GM23338 (cell line): Measurements from ENCODE around the gene IPO5. TPM values are rescaled to one million over a fixed set of nuclear protein-coding genes. Genes with fewer than 3 reads are reported as not detected.

Experiments used
- ATAC-seq: fragments of 200-7000 bp; cut with Tn5 transposase; 3 replicates; pipeline ENCODE4 v1.9.1; 2020
- DNase-seq: peaks from one replicate; pipeline ENCODE4 v3.0.0-alpha.2; 2015; ENCODE audit warnings: low spot score
- H2AFZ ChIP-seq: fragments of 200-600 bp; sonication (generic); 2 replicates; pipeline ENCODE4 v1.8.0; 2016; ENCODE audit warnings: antibody characterized with exemption, mild to moderate bottlenecking, moderate library complexity
- H3F3A ChIP-seq: fragments of 200-600 bp; sonication (generic); replicated peaks from 2 replicates; pipeline ENCODE4 v1.8.0; 2017; ENCODE audit warnings: antibody characterized with exemption, mixed run types, low read depth
- H3K27ac ChIP-seq: fragments of 200-600 bp; sonication (generic); 2 replicates; pipeline ENCODE4 v1.6.1; 2016; ENCODE audit warnings: low read depth
- H3K27me3 ChIP-seq: fragments of 200-600 bp; sonication (generic); 2 replicates; pipeline ENCODE4 v1.8.0; 2016; ENCODE audit warnings: mild to moderate bottlenecking, mixed run types, moderate library complexity; ENCODE audit not compliant: insufficient read depth
- H3K36me3 ChIP-seq: fragments of 200-600 bp; sonication (generic); 2 replicates; pipeline ENCODE4 v1.8.0; 2016; ENCODE audit warnings: mild to moderate bottlenecking; ENCODE audit not compliant: insufficient read depth
- H3K4me1 ChIP-seq: fragments of 200-600 bp; sonication (generic); 2 replicates; pipeline ENCODE4 v1.8.0; 2016; ENCODE audit warnings: mild to moderate bottlenecking, moderate library complexity; ENCODE audit not compliant: insufficient read depth
- H3K4me2 ChIP-seq: fragments of 200-600 bp; sonication (generic); 2 replicates; pipeline ENCODE4 v1.7.1; 2017; ENCODE audit warnings: mixed run types
- H3K4me3 ChIP-seq: fragments of 200-600 bp; sonication (generic); 2 replicates; pipeline ENCODE4 v1.6.1; 2016; ENCODE audit warnings: mixed run types
- H3K79me2 ChIP-seq: fragments of 200-600 bp; sonication (generic); replicated peaks from 2 replicates; pipeline ENCODE4 v1.8.0; 2017; ENCODE audit warnings: mild to moderate bottlenecking; ENCODE audit not compliant: insufficient read depth
- H3K9me2 ChIP-seq: fragments of 200-600 bp; sonication (generic); 2 replicates; pipeline ENCODE4 v1.8.0; 2017; ENCODE audit not compliant: insufficient read depth
- H4K20me1 ChIP-seq: fragments of 200-600 bp; sonication (generic); replicated peaks from 2 replicates; pipeline ENCODE4 v1.8.0; 2017; ENCODE audit warnings: mild to moderate bottlenecking; ENCODE audit not compliant: insufficient read depth
- H3K27ac Mint-ChIP-seq: 2 replicates; pipeline ENCODE4 v1.8.0; 2020; ENCODE audit warnings: inconsistent platforms, mild to moderate bottlenecking, moderate library complexity, mixed read lengths
- H3K27me3 Mint-ChIP-seq: 3 replicates; pipeline ENCODE4 v1.8.0; 2022; ENCODE audit warnings: low read depth, mild to moderate bottlenecking, moderate library complexity, mixed read lengths, inconsistent platforms; ENCODE audit not compliant: insufficient read depth, poor library complexity
- H3K36me3 Mint-ChIP-seq: 3 replicates; pipeline ENCODE4 v1.8.0; 2021; ENCODE audit warnings: low read depth, mild to moderate bottlenecking, inconsistent platforms, moderate library complexity, mixed read lengths
- H3K4me1 Mint-ChIP-seq: 3 replicates; pipeline ENCODE4 v1.8.0; 2020; ENCODE audit warnings: mild to moderate bottlenecking, inconsistent platforms, mixed read lengths
- H3K4me3 Mint-ChIP-seq: 3 replicates; pipeline ENCODE4 v1.8.0; 2021; ENCODE audit warnings: moderate library complexity, mild to moderate bottlenecking, inconsistent platforms, mixed read lengths
- H3K9me3 Mint-ChIP-seq: 3 replicates; pipeline ENCODE4 v1.8.0; 2020; ENCODE audit warnings: moderate library complexity, mild to moderate bottlenecking, inconsistent platforms, mixed read lengths
- CREB1 ChIP-seq: fragments of 250-450 bp; sonication (Bioruptor Pico); IDR thresholded peaks from 2 replicates; pipeline ENCODE4 v1.5.0; 2020; ENCODE audit warnings: low read depth, mild to moderate bottlenecking, moderate library complexity
- CTCF ChIP-seq, 2 experiments: fragments of 200-600 bp in 1 of 2; sonication (generic) in 1 of 2; conservative IDR thresholded peaks; 2 replicates each; pipeline versions ENCODE4 v1.5.1 to v1.6.1; 2016 to 2017; ENCODE audit warnings: antibody characterized with exemption in 2 of 2, low read depth in 2 of 2, mild to moderate bottlenecking in 2 of 2, moderate library complexity in 1 of 2
- EZH2 ChIP-seq: fragments of 200-600 bp; sonication (generic); IDR thresholded peaks from one replicate; pipeline ENCODE4 v1.8.0; 2017; ENCODE audit warnings: antibody characterized with exemption, mild to moderate bottlenecking, low read depth; ENCODE audit not compliant: unreplicated experiment
- EZH2phosphoT487 ChIP-seq: fragments of 200-600 bp; sonication (generic); IDR thresholded peaks from one replicate; pipeline ENCODE4 v1.8.1; 2018; ENCODE audit warnings: antibody characterized with exemption; ENCODE audit not compliant: unreplicated experiment
- JUNB ChIP-seq: IDR thresholded peaks from one replicate; pipeline ENCODE4 v1.6.1; 2016; ENCODE audit warnings: antibody characterized with exemption; ENCODE audit not compliant: unreplicated experiment
- NANOG ChIP-seq: IDR thresholded peaks from 2 replicates; pipeline ENCODE4 v1.6.1; 2016; ENCODE audit warnings: antibody characterized with exemption, borderline replicate concordance
- POLR2AphosphoS5 ChIP-seq: IDR thresholded peaks from 2 replicates; pipeline ENCODE4 v1.6.1; 2016; ENCODE audit warnings: antibody characterized with exemption, low read depth
- REST ChIP-seq: IDR thresholded peaks from one replicate; pipeline ENCODE4 v1.6.1; 2018; ENCODE audit warnings: antibody characterized with exemption; ENCODE audit not compliant: unreplicated experiment
- STAT1 ChIP-seq: IDR thresholded peaks from one replicate; pipeline ENCODE4 v1.6.1; 2016; ENCODE audit warnings: antibody characterized with exemption; ENCODE audit not compliant: unreplicated experiment
- ZNF114 ChIP-seq: fragments of 250-450 bp; sonication (Bioruptor Pico); IDR thresholded peaks from 2 replicates; pipeline ENCODE4 v1.5.0; 2020; ENCODE audit warnings: mild to moderate bottlenecking, moderate library complexity
- ZNF331 ChIP-seq: fragments of 250-450 bp; sonication (Bioruptor Pico); IDR thresholded peaks from 2 replicates; pipeline ENCODE4 v1.5.0; 2020; ENCODE audit warnings: low read depth, mild to moderate bottlenecking, moderate library complexity
- polyA plus RNA-seq: library from polyadenylated mRNA; unstranded; fragments of >200 nt; fragmentation: Nextera tagmentation; extraction: Ambion mirVana; gene quantifications from 2 replicates; pipeline ENCODE4 v1.2.1, GENCODE V29; 2016
- total RNA-seq: library from RNA; depleted of rRNA; stranded (reverse); fragments of >200 nt; shearing (Covaris generic); gene quantifications from 2 replicates; pipeline ENCODE4 v1.2.3, GENCODE V29; 2014
- TF ChIP-seq, protein P1 (sequence below): fragments of 250-450 bp; sonication (Bioruptor Pico); IDR thresholded peaks from 2 replicates; pipeline ENCODE4 v1.5.0; 2020; ENCODE audit warnings: mild to moderate bottlenecking, moderate library complexity

The IPO5 gene
- total and polyA plus RNA-seq, 2 experiments from 2014 or later, result 124 to 353 TPM

- H3K27me3 Mint-ChIP-seq, result no peaks in the 10 kb centered on the region
- Histone ChIP-seq H3K79me2 (no peaks in the 10 kb centered on the region), H3K4me2 (no peak overlapping the region), H3K36me3 (no peaks in the 10 kb centered on the region), H3K27ac (no peak overlapping the region), H3K27me3 (no peaks in the 10 kb centered on the region), H3K9me2 (no peaks in the 10 kb centered on the region), H4K20me1 (no peaks in the 10 kb centered on the region), H3K4me1 (peaks cover 4% of the 10 kb centered on the region), H3K4me3 (no peak overlapping the region), H2AFZ (no peak overlapping the region), H3F3A (no peaks in the 10 kb centered on the region)
- H3K27ac Mint-ChIP-seq, result no peak overlapping the region
- ATAC-seq, result no peak
- TF ChIP-seq POLR2AphosphoS5, result no peak
- no peak for TF ChIP-seq NANOG
- TF ChIP-seq CTCF (conservative IDR thresholded peaks at IDR 0.05; ENCODE audit: low read depth in 2 of 2), result no peak
- no peak for TF ChIP-seq REST
- no peak for TF ChIP-seq EZH2
- TF ChIP-seq ZNF331 (CRISPR knock-in tag), result no peak
- no peak for TF ChIP-seq EZH2phosphoT487
- TF ChIP-seq ZNF114 (CRISPR knock-in tag), result no peak
- TF ChIP-seq CREB1 (CRISPR knock-in tag), result no peak
- TF ChIP-seq, protein P1, sequence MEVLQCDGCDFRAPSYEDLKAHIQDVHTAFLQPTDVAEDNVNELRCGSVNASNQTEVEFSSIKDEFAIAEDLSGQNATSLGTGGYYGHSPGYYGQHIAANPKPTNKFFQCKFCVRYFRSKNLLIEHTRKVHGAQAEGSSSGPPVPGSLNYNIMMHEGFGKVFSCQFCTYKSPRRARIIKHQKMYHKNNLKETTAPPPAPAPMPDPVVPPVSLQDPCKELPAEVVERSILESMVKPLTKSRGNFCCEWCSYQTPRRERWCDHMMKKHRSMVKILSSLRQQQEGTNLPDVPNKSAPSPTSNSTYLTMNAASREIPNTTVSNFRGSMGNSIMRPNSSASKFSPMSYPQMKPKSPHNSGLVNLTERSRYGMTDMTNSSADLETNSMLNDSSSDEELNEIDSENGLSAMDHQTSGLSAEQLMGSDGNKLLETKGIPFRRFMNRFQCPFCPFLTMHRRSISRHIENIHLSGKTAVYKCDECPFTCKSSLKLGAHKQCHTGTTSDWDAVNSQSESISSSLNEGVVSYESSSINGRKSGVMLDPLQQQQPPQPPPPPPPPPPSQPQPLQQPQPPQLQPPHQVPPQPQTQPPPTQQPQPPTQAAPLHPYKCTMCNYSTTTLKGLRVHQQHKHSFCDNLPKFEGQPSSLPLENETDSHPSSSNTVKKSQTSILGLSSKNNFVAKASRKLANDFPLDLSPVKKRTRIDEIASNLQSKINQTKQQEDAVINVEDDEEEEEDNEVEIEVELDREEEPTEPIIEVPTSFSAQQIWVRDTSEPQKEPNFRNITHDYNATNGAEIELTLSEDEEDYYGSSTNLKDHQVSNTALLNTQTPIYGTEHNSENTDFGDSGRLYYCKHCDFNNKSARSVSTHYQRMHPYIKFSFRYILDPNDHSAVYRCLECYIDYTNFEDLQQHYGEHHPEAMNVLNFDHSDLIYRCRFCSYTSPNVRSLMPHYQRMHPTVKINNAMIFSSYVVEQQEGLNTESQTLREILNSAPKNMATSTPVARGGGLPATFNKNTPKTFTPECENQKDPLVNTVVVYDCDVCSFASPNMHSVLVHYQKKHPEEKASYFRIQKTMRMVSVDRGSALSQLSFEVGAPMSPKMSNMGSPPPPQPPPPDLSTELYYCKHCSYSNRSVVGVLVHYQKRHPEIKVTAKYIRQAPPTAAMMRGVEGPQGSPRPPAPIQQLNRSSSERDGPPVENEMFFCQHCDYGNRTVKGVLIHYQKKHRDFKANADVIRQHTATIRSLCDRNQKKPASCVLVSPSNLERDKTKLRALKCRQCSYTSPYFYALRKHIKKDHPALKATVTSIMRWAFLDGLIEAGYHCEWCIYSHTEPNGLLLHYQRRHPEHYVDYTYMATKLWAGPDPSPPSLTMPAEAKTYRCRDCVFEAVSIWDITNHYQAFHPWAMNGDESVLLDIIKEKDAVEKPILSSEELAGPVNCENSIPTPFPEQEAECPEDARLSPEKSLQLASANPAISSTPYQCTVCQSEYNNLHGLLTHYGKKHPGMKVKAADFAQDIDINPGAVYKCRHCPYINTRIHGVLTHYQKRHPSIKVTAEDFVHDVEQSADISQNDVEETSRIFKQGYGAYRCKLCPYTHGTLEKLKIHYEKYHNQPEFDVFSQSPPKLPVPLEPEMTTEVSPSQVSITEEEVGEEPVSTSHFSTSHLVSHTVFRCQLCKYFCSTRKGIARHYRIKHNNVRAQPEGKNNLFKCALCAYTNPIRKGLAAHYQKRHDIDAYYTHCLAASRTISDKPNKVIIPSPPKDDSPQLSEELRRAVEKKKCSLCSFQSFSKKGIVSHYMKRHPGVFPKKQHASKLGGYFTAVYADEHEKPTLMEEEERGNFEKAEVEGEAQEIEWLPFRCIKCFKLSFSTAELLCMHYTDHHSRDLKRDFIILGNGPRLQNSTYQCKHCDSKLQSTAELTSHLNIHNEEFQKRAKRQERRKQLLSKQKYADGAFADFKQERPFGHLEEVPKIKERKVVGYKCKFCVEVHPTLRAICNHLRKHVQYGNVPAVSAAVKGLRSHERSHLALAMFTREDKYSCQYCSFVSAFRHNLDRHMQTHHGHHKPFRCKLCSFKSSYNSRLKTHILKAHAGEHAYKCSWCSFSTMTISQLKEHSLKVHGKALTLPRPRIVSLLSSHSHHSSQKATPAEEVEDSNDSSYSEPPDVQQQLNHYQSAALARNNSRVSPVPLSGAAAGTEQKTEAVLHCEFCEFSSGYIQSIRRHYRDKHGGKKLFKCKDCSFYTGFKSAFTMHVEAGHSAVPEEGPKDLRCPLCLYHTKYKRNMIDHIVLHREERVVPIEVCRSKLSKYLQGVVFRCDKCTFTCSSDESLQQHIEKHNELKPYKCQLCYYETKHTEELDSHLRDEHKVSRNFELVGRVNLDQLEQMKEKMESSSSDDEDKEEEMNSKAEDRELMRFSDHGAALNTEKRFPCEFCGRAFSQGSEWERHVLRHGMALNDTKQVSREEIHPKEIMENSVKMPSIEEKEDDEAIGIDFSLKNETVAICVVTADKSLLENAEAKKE (CRISPR knock-in tag), result no peak
- TF ChIP-seq JUNB, result no peak
- no peak for TF ChIP-seq STAT1
- no peaks in the 10 kb centered on the region for H3K9me3 Mint-ChIP-seq
- peaks cover 10% of the 10 kb centered on the region for H3K4me1 Mint-ChIP-seq
- no peak overlapping the region for H3K4me3 Mint-ChIP-seq
- DNase-seq, result no peak
- H3K36me3 Mint-ChIP-seq, result no peaks in the 10 kb centered on the region
These were observed 14.6 kb upstream of the IPO5 start for GRCh38 chr13:97938706-97939475.
